GM20000 (cell line): ENCODE results near the gene GGNBP2.
"Not testable (repeated sequence)": the region's sequence is repeated elsewhere in the genome, so short reads cannot be mapped to it uniquely, and the experiment has no call there.

Experiments
- DNase-seq: peaks from one replicate; pipeline ENCODE4 v3.0.0; 2012; ENCODE audit warnings: low spot score
- TF ChIP-seq, protein P1 (sequence below): IDR thresholded peaks from 2 replicates; pipeline ENCODE4 v1.5.1; 2012; ENCODE audit warnings: mild to moderate bottlenecking, control low read depth; ENCODE audit errors: extremely low read depth, missing control alignments

GGNBP2 gene

DNA sequence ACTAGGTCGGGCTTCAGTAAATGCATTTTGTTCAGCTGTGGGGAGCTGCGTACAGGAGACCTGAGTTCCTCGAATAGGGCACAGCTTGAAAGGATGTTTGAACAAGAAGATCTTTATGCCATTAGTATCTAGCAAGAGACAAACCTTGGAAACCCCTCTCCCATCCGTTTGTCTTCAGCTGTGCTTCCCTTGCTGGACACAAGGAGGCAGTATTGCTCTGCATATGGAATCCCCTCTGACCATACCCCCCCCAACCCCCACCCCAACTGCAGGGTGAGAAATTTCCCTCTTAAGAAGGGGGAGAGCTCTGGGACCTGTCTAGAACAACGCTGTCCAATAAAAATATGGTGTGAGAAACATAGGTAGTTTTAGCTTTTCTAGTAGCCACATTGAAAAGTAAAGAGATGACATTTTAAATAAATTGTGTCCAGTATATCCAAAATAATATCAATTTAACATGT is 58.2 kb downstream of the GGNBP2 start:
- TF ChIP-seq, protein P1, sequence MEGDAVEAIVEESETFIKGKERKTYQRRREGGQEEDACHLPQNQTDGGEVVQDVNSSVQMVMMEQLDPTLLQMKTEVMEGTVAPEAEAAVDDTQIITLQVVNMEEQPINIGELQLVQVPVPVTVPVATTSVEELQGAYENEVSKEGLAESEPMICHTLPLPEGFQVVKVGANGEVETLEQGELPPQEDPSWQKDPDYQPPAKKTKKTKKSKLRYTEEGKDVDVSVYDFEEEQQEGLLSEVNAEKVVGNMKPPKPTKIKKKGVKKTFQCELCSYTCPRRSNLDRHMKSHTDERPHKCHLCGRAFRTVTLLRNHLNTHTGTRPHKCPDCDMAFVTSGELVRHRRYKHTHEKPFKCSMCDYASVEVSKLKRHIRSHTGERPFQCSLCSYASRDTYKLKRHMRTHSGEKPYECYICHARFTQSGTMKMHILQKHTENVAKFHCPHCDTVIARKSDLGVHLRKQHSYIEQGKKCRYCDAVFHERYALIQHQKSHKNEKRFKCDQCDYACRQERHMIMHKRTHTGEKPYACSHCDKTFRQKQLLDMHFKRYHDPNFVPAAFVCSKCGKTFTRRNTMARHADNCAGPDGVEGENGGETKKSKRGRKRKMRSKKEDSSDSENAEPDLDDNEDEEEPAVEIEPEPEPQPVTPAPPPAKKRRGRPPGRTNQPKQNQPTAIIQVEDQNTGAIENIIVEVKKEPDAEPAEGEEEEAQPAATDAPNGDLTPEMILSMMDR = peak; percentile 52
- peak; percentile 80 for DNase-seq

DNA sequence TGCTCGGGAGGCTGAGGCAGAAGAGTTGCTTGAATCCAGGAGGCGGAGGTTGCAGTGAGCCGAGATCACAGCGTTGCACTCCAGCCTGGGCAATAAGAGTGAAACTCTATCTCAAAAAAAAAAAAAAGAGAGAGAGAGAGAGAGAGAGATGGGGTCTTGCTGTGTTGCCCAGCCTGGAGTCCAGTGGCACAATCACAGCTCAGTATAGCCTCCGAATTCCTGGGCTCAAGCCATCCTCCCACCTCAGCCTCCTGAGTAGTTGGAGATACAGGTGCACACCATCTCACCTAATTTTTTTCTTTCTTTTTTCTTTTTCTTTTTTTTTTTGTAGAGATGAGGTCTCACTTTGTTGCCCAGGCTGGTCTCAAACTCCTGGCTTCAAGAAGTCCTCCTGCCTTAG is 60.3 kb downstream of the GGNBP2 start:
- not testable (repeated sequence) for DNase-seq

DNA sequence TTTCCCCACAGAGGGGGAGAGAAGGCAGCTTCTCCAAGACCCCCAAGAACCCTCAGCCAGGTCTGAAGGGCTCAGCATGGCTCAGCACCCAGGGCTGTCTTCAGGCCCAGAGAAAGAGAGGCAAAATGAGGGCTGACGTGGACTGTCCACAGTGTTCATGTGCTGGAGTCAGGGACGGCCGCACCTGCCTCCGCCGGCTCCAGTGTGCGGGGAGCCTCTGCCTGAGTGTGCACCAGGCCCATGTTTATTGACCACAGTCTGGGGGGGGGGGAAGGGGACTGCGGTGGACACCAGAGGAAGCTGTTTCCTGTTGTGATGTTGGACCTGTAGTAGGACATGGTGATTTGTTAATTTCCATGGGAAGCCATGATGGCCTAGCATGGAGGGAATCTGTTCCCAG is 63.6 kb downstream of the GGNBP2 start:
- TF ChIP-seq, protein P1 = no peak
- no peak for DNase-seq

DNA sequence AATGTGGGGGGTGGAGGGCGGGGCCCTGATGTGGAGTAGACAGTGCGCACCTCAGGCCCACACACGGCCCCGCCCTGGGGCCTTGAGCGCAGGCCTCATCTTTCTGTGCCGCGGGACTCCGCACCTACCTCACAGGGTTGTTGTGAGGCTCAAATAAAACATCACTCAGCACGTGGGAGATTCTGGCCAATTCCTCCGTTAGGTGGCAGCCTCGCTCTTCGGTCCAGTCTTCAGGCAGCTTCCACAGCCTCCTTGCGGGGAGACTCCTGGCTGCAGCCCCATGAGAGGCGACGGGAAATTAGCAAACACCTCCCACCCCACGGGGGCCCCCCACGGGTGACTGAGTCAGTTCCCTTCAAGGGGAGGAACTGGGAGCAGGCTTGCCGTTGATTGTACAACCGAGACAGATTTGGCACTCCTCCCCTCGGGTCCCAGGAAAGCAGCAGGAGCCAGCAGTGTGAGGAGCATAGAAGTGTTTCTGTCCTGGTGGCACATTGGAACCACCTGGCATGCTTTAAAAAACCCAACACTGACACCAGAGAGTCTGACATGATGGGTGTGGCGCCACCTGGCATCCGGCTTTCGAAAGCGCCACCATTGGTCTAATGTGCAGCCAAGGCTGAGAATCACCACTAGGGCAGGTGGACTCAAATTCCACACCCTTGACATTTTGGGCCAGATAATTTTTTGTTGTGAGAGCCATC is 64.2 kb downstream of the GGNBP2 start:
- TF ChIP-seq, protein P1 = peak; percentile 11
- DNase-seq = no peak

DNA sequence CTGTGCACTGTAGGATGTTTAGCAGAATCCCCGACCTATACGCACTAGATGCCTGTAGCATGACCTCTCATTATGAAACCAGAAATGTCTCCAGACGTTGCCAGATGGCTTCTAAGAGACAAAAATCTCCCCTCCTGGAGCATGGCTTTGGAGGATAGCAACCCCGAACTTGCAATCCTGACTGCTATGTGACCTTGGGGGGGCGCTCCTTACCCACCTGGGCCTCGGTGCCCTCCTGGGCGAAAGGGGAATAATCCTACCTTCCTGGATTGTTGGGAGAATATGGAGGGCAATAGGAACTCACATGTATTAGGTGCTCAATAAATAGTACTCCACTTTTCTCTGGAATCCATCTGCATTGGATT is 64.8 kb downstream of the GGNBP2 start:
- DNase-seq = no peak

DNA sequence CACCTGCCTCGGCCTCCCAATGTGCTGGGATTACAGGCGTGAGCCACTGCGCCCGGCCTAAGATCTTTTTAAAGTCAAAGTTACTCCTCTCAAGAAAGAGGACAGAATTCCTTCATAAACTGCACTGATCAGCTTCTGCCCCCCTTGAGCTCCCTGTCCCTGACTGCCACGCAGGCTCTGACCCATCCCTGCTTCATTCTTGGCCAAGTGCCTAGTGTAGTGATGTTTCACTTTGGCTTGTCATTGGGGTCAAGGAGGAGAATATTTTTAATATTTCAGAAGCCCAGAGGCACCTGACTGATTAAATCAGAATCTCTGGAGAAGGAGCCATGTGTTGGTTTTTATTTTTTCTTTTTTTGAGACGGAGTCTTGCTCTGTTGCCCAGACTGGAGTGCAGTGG is 65.8 kb downstream of the GGNBP2 start:
- DNase-seq = no peak
- TF ChIP-seq, protein P1 = no peak

More for the DNA sequence above, 64.8 kb downstream of the GGNBP2 start:
- TF ChIP-seq, protein P1 = peak; percentile 3

DNA sequence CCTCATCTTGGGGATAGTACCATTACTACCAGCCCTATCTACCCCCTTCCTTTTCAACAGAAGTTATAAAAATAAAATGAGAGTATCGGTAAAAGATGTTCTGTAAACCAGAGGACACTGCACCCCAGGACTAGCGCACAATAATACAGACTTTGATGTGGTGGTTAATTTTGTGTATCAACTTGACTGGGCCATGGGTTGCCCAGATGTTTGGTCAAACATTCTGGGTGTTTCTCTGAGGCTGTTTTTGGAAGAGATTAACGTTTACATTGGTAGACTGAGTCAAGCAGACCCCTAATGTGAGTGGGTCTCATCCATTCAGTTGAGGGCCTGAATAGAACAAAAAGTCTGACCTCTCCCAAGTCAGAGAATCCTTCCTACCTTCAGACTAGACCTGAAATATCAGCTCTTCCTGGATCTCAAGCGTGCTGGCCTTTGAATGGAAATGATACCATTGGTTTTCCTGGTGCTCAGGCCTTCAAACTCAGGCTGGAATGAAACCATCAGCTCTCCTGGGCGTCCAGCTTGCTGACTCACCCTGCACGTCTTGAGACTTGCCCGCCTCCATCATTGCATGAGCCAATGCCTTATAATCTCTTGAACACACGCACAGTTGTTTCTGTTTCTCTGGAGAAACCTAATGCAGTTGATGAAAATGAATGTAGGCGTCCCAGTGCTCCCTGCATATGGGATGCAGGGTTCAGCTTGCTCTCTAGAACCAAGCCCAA is 66.8 kb downstream of the GGNBP2 start:
- no peak for DNase-seq
- TF ChIP-seq, protein P1 = no peak
